Neural crest cell (in vitro differentiated cells): ENCODE data around the gene CPA5. TPM values are rescaled to one million over a fixed set of nuclear protein-coding genes. Genes with fewer than 3 reads are reported as not detected.

Experiments used
- DNase-seq: peaks from one replicate; pipeline ENCODE4 v3.0.0; 2021; ENCODE audit warnings: low read depth, mixed read lengths, low spot score
- H3K27ac Mint-ChIP-seq: one replicate; pipeline ENCODE4 v1.8.0; 2021; ENCODE audit warnings: mild to moderate bottlenecking, mixed read lengths; ENCODE audit not compliant: unreplicated experiment
- H3K27me3 Mint-ChIP-seq: 2 replicates; pipeline ENCODE4 v1.8.0; 2021; ENCODE audit warnings: low read depth, mild to moderate bottlenecking, mixed read lengths
- H3K36me3 Mint-ChIP-seq: 2 replicates; pipeline ENCODE4 v1.8.0; 2021; ENCODE audit warnings: low read depth, mild to moderate bottlenecking, mixed read lengths
- H3K4me1 Mint-ChIP-seq: 2 replicates; pipeline ENCODE4 v1.8.0; 2021; ENCODE audit warnings: mixed read lengths
- H3K4me3 Mint-ChIP-seq: one replicate; pipeline ENCODE4 v1.8.0; 2021; ENCODE audit warnings: mild to moderate bottlenecking, mixed read lengths
- H3K9me3 Mint-ChIP-seq: 2 replicates; pipeline ENCODE4 v1.8.0; 2021; ENCODE audit warnings: mixed read lengths
- CTCF ChIP-seq: fragments of 200-600 bp; sonication (generic); conservative IDR thresholded peaks from 2 replicates; pipeline ENCODE4 v1.5.0; 2021; ENCODE audit warnings: antibody characterized with exemption, mild to moderate bottlenecking
- total RNA-seq: library from RNA; stranded (reverse); gene quantifications from 2 replicates; pipeline ENCODE4 v1.2.1, GENCODE V29; 2021

The CPA5 gene
- total RNA-seq, 1 donor from 2014 or later, result not detected

- Mint-ChIP-seq H3K27ac (no peak overlapping the region), H3K4me3 (no peak overlapping the region), H3K9me3 (no peaks in the 10 kb centered on the region), H3K27me3 (no peaks in the 10 kb centered on the region), H3K4me1 (peaks cover 41% of the 10 kb centered on the region), H3K36me3 (peaks cover 13% of the 10 kb centered on the region)
- no peak for DNase-seq
- no peak for TF ChIP-seq CTCF
Observed at GRCh38 chr7:130397758-130398073, 53.1 kb downstream of the CPA5 start.

DNA sequence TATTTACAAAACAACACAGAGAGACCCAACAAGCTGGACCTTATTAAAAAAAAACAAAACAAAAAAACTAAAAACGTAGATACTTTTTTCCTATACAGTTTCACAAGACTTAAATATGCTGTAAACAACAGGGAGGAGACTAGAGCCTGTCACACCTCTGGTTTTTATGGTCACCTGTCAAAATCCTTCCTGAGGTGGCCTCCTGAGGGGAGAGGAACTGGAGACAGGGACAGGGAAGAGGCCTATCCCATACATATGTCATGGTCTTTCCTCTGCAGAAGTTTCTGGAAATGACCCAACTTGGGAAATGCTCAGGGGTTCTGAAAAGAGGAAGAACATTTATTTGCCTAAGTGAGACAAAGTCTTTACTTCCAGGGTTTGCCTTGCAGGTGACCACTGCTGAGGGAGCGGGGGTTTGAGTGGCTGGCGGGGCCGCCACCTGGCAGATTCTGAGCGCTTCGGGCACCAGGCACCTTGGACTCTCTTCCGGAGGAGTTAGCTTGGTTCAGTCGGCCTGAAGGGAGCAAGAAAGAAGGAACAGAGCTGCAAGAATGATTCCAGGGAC lies 54.0 kb downstream of the CPA5 start:
- Mint-ChIP-seq H3K36me3 (peaks cover 15% of the 10 kb centered on the region), H3K27me3 (no peaks in the 10 kb centered on the region), H3K9me3 (no peaks in the 10 kb centered on the region), H3K27ac (no peak overlapping the region), H3K4me1 (peaks cover 36% of the 10 kb centered on the region), H3K4me3 (no peak overlapping the region)
- no peak for TF ChIP-seq CTCF
- no peak for DNase-seq

DNA sequence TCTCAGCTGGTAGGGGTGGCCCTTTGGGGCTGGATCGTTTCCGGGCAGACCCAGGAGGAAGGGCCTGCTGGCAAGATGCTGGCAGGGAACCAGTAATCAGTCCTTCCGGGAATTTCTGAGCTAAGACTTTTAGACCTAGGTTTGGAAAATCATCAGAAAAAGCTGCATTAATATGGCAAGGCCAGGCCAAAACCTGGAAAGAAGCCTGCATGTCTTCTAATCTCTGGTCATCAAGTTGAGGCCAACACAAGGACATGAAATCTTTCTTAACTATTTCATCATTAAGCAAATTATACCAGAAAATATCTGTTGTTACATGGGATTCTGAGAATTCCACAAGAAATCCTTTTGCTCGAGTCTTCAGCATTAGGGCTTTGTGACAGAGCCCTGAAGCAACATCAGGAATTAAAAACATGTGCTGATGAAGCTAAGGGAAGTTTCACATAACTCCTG lies 55.5 kb downstream of the CPA5 start:
- DNase-seq, result no peak
- H3K27me3 Mint-ChIP-seq, result no peaks in the 10 kb centered on the region
- H3K4me3 Mint-ChIP-seq, result no peak overlapping the region
- no peaks in the 10 kb centered on the region for H3K9me3 Mint-ChIP-seq
- H3K36me3 Mint-ChIP-seq, result peaks cover 12% of the 10 kb centered on the region
- H3K27ac Mint-ChIP-seq, result no peak overlapping the region
- no peak for TF ChIP-seq CTCF
- peaks cover 24% of the 10 kb centered on the region for H3K4me1 Mint-ChIP-seq

DNA sequence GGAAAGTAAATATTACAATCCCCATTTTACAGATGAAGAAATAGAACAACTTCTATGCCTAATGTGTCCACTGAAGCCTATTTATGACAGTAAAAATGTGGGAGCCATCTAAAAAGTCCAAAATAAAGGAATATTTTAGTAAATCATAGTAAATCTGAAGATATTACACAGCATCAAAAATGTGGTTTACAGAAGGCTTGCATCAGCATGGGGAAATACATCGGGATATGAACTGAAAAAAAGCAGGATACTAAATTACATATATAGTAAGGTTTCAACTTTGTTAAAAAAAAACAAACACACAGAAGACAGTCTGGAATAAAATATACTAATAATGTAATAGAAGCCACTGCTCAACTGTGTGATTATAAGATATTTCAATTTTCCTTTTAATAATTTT lies 56.5 kb downstream of the CPA5 start:
- Mint-ChIP-seq H3K27me3 (no peaks in the 10 kb centered on the region), H3K36me3 (peaks cover 12% of the 10 kb centered on the region), H3K9me3 (no peaks in the 10 kb centered on the region), H3K4me3 (no peak overlapping the region), H3K27ac (no peak overlapping the region), H3K4me1 (peaks cover 17% of the 10 kb centered on the region)
- DNase-seq, result no peak
- no peak for TF ChIP-seq CTCF

GRCh38 chr7:130401578-130401977 lies 57.0 kb downstream of the CPA5 start:
- H3K4me3 Mint-ChIP-seq, result no peak overlapping the region
- no peak overlapping the region for H3K27ac Mint-ChIP-seq
- H3K4me1 Mint-ChIP-seq, result peaks cover 12% of the 10 kb centered on the region
- peaks cover 12% of the 10 kb centered on the region for H3K36me3 Mint-ChIP-seq
- H3K27me3 Mint-ChIP-seq, result no peaks in the 10 kb centered on the region
- DNase-seq, result no peak
- H3K9me3 Mint-ChIP-seq, result no peaks in the 10 kb centered on the region
- no peak for TF ChIP-seq CTCF

DNA sequence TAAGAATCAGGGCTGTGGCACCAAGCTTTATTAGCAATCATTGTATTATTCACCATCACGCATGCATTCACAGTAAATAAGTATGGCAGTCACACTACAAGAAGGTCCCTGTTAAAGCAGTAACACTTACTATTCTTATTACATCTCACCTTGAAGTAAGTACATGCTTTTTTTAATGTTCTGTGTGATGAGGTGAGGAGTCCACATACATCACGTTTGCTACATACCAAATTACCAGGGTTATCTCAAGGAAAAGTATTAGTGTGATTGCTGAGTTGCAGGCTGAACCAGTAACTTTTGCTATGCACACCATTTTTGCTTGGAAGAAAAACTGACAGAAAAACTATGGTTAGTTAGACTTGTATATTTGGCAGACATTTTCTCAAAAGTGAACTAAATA lies 60.4 kb downstream of the CPA5 start:
- no peak overlapping the region for H3K4me3 Mint-ChIP-seq
- H3K4me1 Mint-ChIP-seq, result peaks cover 18% of the 10 kb centered on the region
- TF ChIP-seq CTCF, result no peak
- peaks cover 10% of the 10 kb centered on the region for H3K36me3 Mint-ChIP-seq
- DNase-seq, result no peak
- no peaks in the 10 kb centered on the region for H3K9me3 Mint-ChIP-seq
- no peak overlapping the region for H3K27ac Mint-ChIP-seq
- H3K27me3 Mint-ChIP-seq, result no peaks in the 10 kb centered on the region
